Karpas-422 (cell line): ENCODE data around the gene CYP4F8. TPM values are rescaled to one million over a fixed set of nuclear protein-coding genes. Genes with fewer than 3 reads are reported as not detected.
"Not testable (repeated sequence)": the region's sequence is repeated elsewhere in the genome, so short reads cannot be mapped to it uniquely, and the experiment has no call there.

Experiments used
- DNase-seq: peaks from one replicate; pipeline ENCODE4 v3.0.0-alpha.2; 2015
- H2AFZ ChIP-seq: fragments of 200-600 bp; sonication (generic); 2 replicates; pipeline ENCODE4 v1.6.1; 2014; ENCODE audit warnings: antibody characterized with exemption, low read length, mixed read lengths
- H3K27ac ChIP-seq: fragments of 200-600 bp; sonication (generic); 2 replicates; pipeline ENCODE4 v1.5.1; 2014; ENCODE audit warnings: mild to moderate bottlenecking, low read length, moderate library complexity
- H3K27me3 ChIP-seq: fragments of 200-600 bp; sonication (generic); 2 replicates; pipeline ENCODE4 v1.6.1; 2014; ENCODE audit warnings: low read length, mixed read lengths
- H3K36me3 ChIP-seq: fragments of 200-600 bp; sonication (generic); 2 replicates; pipeline ENCODE4 v1.6.1; 2014; ENCODE audit warnings: low read length, mixed read lengths; ENCODE audit not compliant: insufficient read depth
- H3K4me1 ChIP-seq: fragments of 200-600 bp; sonication (generic); 2 replicates; pipeline ENCODE4 v1.6.1; 2014; ENCODE audit warnings: mild to moderate bottlenecking, low read length, mixed read lengths
- H3K4me2 ChIP-seq: fragments of 200-600 bp; sonication (generic); 2 replicates; pipeline ENCODE4 v1.6.1; 2014; ENCODE audit warnings: low read length, low read depth, mild to moderate bottlenecking; ENCODE audit not compliant: poor library complexity, severe bottlenecking
- H3K4me3 ChIP-seq: fragments of 200-600 bp; sonication (generic); 2 replicates; pipeline ENCODE4 v1.5.1; 2014; ENCODE audit warnings: mild to moderate bottlenecking, antibody characterized with exemption, low read length, mixed read lengths
- H3K79me2 ChIP-seq: fragments of 200-600 bp; sonication (generic); 2 replicates; pipeline ENCODE4 v1.6.1; 2014; ENCODE audit warnings: mild to moderate bottlenecking, low read length, mixed read lengths
- H3K9ac ChIP-seq: fragments of 200-600 bp; sonication (generic); 2 replicates; pipeline ENCODE4 v1.6.0; 2014; ENCODE audit warnings: low read length
- H3K9me2 ChIP-seq: fragments of 200-600 bp; sonication (generic), shearing (Covaris generic); replicated peaks from 2 replicates; pipeline ENCODE4 v1.6.0; 2014; ENCODE audit warnings: mild to moderate bottlenecking, low read length, moderate library complexity; ENCODE audit not compliant: insufficient read depth
- H3K9me3 ChIP-seq: fragments of 300-700, 200-600 bp; sonication (generic); 2 replicates; pipeline ENCODE4 v1.6.1; 2014; ENCODE audit warnings: low read length, mixed read lengths
- H4K20me1 ChIP-seq: fragments of 200-600 bp; sonication (generic); 2 replicates; pipeline ENCODE4 v1.6.1; 2014; ENCODE audit warnings: mild to moderate bottlenecking, antibody characterized with exemption, low read length, low read depth; ENCODE audit not compliant: insufficient read depth
- total RNA-seq: library from RNA; depleted of rRNA; stranded (reverse); fragments of >200 nt; shearing (Covaris generic); gene quantifications from 2 replicates; pipeline ENCODE4 v1.2.3, GENCODE V29; 2014; ENCODE audit warnings: low replicate concordance

The CYP4F8 gene
- total RNA-seq, 1 experiment from 2014 or later, result not detected

DNA sequence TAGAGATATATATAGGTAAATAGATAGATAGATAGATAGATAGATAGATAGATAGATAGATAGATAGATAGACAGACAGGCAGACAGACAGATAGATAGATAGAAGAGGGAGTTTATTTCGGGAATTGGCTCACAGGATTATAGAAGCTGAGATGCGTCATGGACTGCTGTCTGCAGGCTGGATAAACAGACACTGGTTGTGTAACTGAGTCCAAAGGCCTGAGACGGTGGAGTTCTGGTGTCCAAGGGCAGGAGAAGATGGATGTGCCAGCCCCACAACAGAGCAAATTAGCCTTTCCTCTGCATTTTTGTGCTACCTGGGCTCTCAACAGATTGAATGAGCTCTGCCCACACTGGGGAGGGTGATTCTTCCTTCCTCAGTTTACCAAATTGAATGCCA lies 28.4 kb downstream of the CYP4F8 start:
- Histone ChIP-seq H3K4me2 (no peak overlapping the region), H3K79me2 (no peaks in the 10 kb centered on the region), H3K9me2 (no peaks in the 10 kb centered on the region), H3K9me3 (no peaks in the 10 kb centered on the region), H3K9ac (no peak overlapping the region), H3K4me1 (no peaks in the 10 kb centered on the region), H3K27ac (no peak overlapping the region), H4K20me1 (no peaks in the 10 kb centered on the region), H3K36me3 (no peaks in the 10 kb centered on the region), H3K27me3 (no peaks in the 10 kb centered on the region), H2AFZ (no peak overlapping the region), H3K4me3 (no peak overlapping the region)
- no peak for DNase-seq

DNA sequence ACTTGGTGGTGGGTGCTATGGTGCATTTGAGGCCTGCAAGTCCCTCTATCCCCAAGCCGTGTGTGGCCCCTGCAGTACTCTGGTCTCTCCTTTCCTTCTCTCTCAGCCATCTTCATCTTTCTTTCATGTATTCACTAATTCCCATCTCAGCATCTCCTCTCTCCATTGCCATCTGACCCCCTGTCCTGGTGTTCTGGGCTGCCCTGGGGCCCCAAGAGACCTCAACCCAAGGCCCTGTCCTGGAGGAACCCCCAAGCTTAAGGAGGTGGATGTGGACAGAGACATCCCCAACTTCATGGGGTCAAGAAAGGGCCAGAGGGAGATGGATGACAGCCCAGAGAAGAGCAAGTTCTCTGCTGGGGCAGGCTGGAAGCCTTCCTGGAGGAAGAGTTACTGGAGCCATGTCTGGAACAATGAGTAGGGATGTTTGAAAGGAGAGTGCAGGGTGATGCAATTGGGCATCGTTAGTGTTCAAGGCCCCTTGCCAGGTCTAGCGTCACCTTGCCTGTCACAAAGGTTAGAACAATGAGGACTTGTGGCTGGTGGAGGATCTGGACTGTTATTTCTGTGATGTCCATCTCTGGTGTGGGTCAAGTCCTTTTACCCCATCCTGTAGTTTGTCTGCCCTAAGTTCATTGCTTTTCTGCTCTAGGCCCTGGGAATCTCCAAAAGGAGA lies 29.2 kb downstream of the CYP4F8 start:
- Histone ChIP-seq H3K27ac (no peak overlapping the region), H3K9me3 (no peaks in the 10 kb centered on the region), H3K79me2 (no peaks in the 10 kb centered on the region), H3K4me3 (no peak overlapping the region), H2AFZ (no peak overlapping the region), H3K9me2 (no peaks in the 10 kb centered on the region), H3K4me1 (no peaks in the 10 kb centered on the region), H3K36me3 (no peaks in the 10 kb centered on the region), H3K9ac (no peak overlapping the region), H4K20me1 (no peaks in the 10 kb centered on the region), H3K27me3 (no peaks in the 10 kb centered on the region), H3K4me2 (no peak overlapping the region)
- DNase-seq, result no peak

DNA sequence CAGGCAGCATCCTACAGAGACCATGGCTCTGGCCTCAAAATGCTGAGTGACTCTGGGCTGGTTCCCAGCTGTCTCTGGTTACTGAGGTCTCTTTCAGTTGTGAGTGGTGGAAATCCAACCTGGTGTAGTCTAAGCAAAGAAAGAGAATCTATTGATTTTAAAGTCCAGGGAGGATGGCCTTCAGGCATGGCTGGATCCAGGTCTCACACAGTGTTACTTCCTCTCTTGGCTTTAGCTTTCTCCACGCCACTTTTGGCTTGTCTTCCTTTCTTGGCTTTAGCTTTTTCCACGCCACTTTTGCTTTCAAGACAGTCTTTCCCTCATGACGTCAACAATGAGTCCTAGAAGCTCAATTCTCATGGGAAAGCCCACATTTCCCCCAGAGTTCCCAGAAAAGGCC lies 29.8 kb downstream of the CYP4F8 start:
- DNase-seq, result no peak
- Histone ChIP-seq H3K36me3 (no peaks in the 10 kb centered on the region), H3K79me2 (no peaks in the 10 kb centered on the region), H3K4me2 (no peak overlapping the region), H3K4me1 (no peaks in the 10 kb centered on the region), H3K9me2 (no peaks in the 10 kb centered on the region), H3K9me3 (no peaks in the 10 kb centered on the region), H3K4me3 (no peak overlapping the region), H4K20me1 (no peaks in the 10 kb centered on the region), H3K27ac (no peak overlapping the region), H2AFZ (no peak overlapping the region), H3K9ac (no peak overlapping the region), H3K27me3 (no peaks in the 10 kb centered on the region)

DNA sequence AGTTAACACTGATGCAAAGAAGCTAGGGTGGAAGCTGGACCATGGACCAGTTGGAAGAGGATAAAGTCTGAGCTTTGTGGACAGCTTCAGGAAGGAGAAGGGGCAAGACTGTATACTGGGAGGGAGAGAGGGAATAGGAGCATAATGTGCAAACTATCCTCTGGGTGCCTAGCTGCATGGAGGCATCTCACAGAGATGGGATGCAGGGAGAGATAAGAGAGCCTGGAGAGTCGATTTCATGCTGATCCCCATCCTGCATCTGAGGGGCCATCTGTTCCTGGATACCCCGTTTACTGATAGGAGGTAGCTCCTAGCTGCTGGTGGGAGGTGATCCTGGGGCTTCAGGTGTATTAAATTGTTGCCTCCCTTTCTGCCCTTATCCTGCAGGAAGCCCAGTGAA lies 34.5 kb downstream of the CYP4F8 start:
- H3K9ac ChIP-seq, result no peak overlapping the region
- H3K4me2 ChIP-seq, result no peak overlapping the region
- H3K9me3 ChIP-seq, result no peaks in the 10 kb centered on the region
- no peaks in the 10 kb centered on the region for H4K20me1 ChIP-seq
- no peak overlapping the region for H2AFZ ChIP-seq
- H3K79me2 ChIP-seq, result no peaks in the 10 kb centered on the region
- DNase-seq, result no peak
- H3K4me1 ChIP-seq, result no peaks in the 10 kb centered on the region
- no peaks in the 10 kb centered on the region for H3K36me3 ChIP-seq
- no peaks in the 10 kb centered on the region for H3K27me3 ChIP-seq
- H3K4me3 ChIP-seq, result no peak overlapping the region
- H3K9me2 ChIP-seq, result no peaks in the 10 kb centered on the region
- H3K27ac ChIP-seq, result no peak overlapping the region

DNA sequence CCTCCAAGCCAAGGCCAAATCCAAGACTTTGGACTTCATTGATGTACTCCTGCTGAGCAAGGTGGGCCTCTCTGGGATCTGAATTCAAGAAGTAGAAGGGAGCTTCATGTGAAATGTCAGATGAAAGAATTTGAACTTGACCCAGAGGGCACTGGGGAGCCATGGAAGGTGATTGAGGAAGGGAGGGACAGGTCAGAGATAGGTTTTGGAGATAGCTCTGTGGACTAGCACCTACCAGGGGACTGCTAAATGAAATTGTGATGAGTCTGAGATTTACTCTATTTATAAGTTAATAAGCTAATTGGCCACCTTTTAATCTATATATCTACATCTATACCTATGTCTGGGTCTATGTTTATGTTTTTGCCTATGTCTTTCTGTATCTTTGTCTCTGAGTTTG lies 35.1 kb downstream of the CYP4F8 start:
- DNase-seq, result not testable (repeated sequence)

DNA sequence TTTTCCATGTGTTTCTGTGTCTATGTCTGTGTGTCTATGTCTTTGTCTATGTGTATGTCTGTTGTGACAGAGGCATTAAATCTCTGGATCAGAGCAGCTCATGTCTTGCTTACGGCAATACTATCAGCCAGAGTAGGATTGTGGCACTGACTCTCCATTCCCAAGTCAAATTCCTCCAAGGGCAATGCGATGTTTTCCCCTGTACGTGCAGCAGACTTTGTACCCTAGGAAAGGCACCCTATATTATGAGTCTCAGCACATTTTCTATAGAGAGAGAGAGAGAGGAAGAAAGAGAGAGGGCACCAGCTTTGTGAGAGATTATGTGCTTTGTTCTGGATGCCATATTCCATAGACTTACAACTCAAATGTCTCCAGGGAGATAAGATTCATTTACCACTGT lies 36.8 kb downstream of the CYP4F8 start:
- Histone ChIP-seq H3K9me3 (no peaks in the 10 kb centered on the region), H3K79me2 (no peaks in the 10 kb centered on the region)
- no peak for DNase-seq

More for the DNA sequence above, 35.1 kb downstream of the CYP4F8 start:
- not testable (repeated sequence) for H3K27me3 ChIP-seq, H3K9ac ChIP-seq, H2AFZ ChIP-seq, H4K20me1 ChIP-seq, H3K9me3 ChIP-seq, H3K9me2 ChIP-seq, H3K36me3 ChIP-seq, H3K4me3 ChIP-seq, H3K79me2 ChIP-seq, H3K4me2 ChIP-seq, H3K27ac ChIP-seq, H3K4me1 ChIP-seq

DNA sequence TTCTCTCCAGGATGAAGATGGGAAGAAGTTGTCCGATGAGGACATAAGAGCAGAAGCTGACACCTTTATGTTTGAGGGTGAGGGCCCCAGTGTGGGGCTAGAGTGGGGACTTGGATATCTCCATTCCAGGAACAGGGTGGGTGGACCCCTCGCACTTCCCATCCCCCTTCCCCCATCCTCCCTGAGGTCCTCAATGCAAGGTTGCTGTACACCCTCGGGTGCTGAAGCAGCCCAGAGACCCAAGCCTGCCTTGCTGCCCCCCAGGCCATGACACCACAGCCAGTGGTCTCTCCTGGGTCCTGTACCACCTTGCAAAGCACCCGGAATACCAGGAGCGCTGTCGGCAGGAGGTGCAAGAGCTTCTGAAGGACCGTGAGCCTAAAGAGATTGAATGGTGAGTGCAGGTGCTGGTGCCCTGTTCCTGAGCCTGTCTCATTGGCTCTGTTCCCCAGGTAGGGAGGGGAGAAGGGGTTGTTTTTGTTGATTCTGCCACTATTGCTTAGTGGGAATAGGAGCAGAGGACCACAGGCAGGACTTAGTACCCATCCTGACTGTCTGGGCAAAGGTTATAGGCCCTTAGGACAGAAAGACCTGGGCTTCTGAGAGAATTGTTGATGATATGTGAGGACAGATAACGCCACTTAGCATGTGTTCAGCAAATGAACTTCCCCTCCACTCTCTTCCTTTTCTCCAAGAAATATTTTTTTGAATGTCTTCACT lies 37.7 kb downstream of the CYP4F8 start:
- Histone ChIP-seq H3K27me3 (no peaks in the 10 kb centered on the region), H4K20me1 (no peaks in the 10 kb centered on the region), H2AFZ (no peak overlapping the region), H3K4me1 (no peaks in the 10 kb centered on the region), H3K9me3 (no peaks in the 10 kb centered on the region), H3K4me3 (no peak overlapping the region), H3K27ac (no peak overlapping the region), H3K4me2 (no peak overlapping the region), H3K9me2 (no peaks in the 10 kb centered on the region), H3K9ac (no peak overlapping the region), H3K36me3 (no peaks in the 10 kb centered on the region), H3K79me2 (no peaks in the 10 kb centered on the region)
- DNase-seq, result no peak

More for the DNA sequence above, 36.8 kb downstream of the CYP4F8 start:
- no peaks in the 10 kb centered on the region for H3K9me2 ChIP-seq
- H3K27me3 ChIP-seq, result no peaks in the 10 kb centered on the region
- H2AFZ ChIP-seq, result no peak overlapping the region
- no peak overlapping the region for H3K4me3 ChIP-seq
- no peak overlapping the region for H3K4me2 ChIP-seq
- H3K36me3 ChIP-seq, result no peaks in the 10 kb centered on the region
- H3K4me1 ChIP-seq, result no peaks in the 10 kb centered on the region
- H4K20me1 ChIP-seq, result no peaks in the 10 kb centered on the region
- no peak overlapping the region for H3K9ac ChIP-seq
- no peak overlapping the region for H3K27ac ChIP-seq

DNA sequence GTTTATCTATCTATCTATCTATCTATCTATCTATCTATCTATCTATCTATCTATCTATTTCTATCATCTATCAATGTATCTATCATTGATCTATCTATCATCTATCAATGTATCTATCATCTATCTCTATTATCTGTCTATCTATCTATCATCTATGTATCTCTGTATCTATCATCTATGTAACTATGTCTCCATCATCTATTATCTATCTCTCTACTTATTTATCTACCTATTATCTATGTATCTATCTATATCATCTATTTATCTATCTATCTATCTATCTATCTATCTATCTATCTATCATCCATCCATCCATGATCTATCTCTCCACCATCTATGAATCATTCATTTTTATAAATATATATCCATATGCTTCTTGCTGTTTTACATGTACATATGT lies 41.4 kb downstream of the CYP4F8 start:
- no peaks in the 10 kb centered on the region for H3K27me3 ChIP-seq
- H3K4me3 ChIP-seq, result no peak overlapping the region
- H3K27ac ChIP-seq, result no peak overlapping the region

More for the DNA sequence above, 41.4 kb downstream of the CYP4F8 start:
- Histone ChIP-seq H3K9me3 (no peaks in the 10 kb centered on the region), H3K4me2 (no peak overlapping the region), H3K4me1 (no peaks in the 10 kb centered on the region), H3K36me3 (no peaks in the 10 kb centered on the region), H2AFZ (no peak overlapping the region), H3K79me2 (no peaks in the 10 kb centered on the region), H3K9ac (no peak overlapping the region), H4K20me1 (no peaks in the 10 kb centered on the region), H3K9me2 (no peaks in the 10 kb centered on the region)
- DNase-seq, result no peak
